MM.1S (cell line): ENCODE measurements around the gene SIGLEC8.
"Not testable (repeated sequence)": the region's sequence is repeated elsewhere in the genome, so short reads cannot be mapped to it uniquely, and the experiment has no call there.

Experiments
- DNase-seq: peaks from one replicate; pipeline ENCODE4 v3.0.0-alpha.2; 2015
- H2AFZ ChIP-seq: fragments of 300-600 bp; sonication (generic); 2 replicates; pipeline ENCODE4 v1.6.0; 2016; ENCODE audit warnings: antibody characterized with exemption, low read length
- H3F3A ChIP-seq: fragments of 300-600 bp; sonication (generic); 2 replicates; pipeline ENCODE4 v1.6.1; 2016; ENCODE audit warnings: mild to moderate bottlenecking, antibody characterized with exemption, low read length, moderate library complexity, mixed read lengths; ENCODE audit not compliant: insufficient read depth
- H3K27ac ChIP-seq: fragments of 300-600 bp; sonication (generic); 2 replicates; pipeline ENCODE4 v1.5.1; 2016; ENCODE audit warnings: mild to moderate bottlenecking, low read length
- H3K27me3 ChIP-seq: fragments of 300-600 bp; sonication (generic); replicated peaks from 2 replicates; pipeline ENCODE4 v1.6.0; 2016; ENCODE audit warnings: low read length; ENCODE audit not compliant: insufficient read depth
- H3K36me3 ChIP-seq: fragments of 300-600 bp; sonication (generic); replicated peaks from 2 replicates; pipeline ENCODE4 v1.6.1; 2016; ENCODE audit warnings: mild to moderate bottlenecking, low read length, mixed read lengths; ENCODE audit not compliant: insufficient read depth
- H3K4me1 ChIP-seq: fragments of 300-600 bp; sonication (generic); 2 replicates; pipeline ENCODE4 v1.6.1; 2016; ENCODE audit warnings: low read length, mixed read lengths
- H3K4me2 ChIP-seq: fragments of 300-600 bp; sonication (generic); 2 replicates; pipeline ENCODE4 v1.6.0; 2016; ENCODE audit warnings: low read depth, low read length
- H3K4me3 ChIP-seq: fragments of 300-600 bp; sonication (generic); 2 replicates; pipeline ENCODE4 v1.5.1; 2016; ENCODE audit warnings: low read length, mixed read lengths
- H3K79me2 ChIP-seq: fragments of 300-600 bp; sonication (generic); 2 replicates; pipeline ENCODE4 v1.6.1; 2016; ENCODE audit warnings: mixed run types, low read length, mixed read lengths
- H3K9ac ChIP-seq: fragments of 300-600 bp; sonication (generic); 2 replicates; pipeline ENCODE4 v1.6.1; 2016; ENCODE audit warnings: low read length, mixed read lengths
- H3K9me2 ChIP-seq: fragments of 300-600 bp; sonication (generic); replicated peaks from 2 replicates; pipeline ENCODE4 v1.6.1; 2016; ENCODE audit warnings: mild to moderate bottlenecking, low read length, mixed read lengths; ENCODE audit not compliant: insufficient read depth
- H3K9me3 ChIP-seq: fragments of 300-600 bp; sonication (generic); replicated peaks from 2 replicates; pipeline ENCODE4 v1.6.1; 2016; ENCODE audit warnings: mild to moderate bottlenecking, low read length, mixed read lengths; ENCODE audit not compliant: insufficient read depth
- H4K20me1 ChIP-seq: fragments of 300-600 bp; sonication (generic); 2 replicates; pipeline ENCODE4 v1.6.1; 2016; ENCODE audit warnings: mild to moderate bottlenecking, low read length, moderate library complexity, mixed read lengths; ENCODE audit not compliant: insufficient read depth
- CTCF ChIP-seq: fragments of 300-600 bp; sonication (generic); IDR thresholded peaks from 2 replicates; pipeline ENCODE4 v1.5.1; 2016; ENCODE audit warnings: antibody characterized with exemption, low read length, mixed read lengths
- EZH2 ChIP-seq: fragments of 300-600 bp; sonication (generic); optimal IDR thresholded peaks from 2 replicates; pipeline ENCODE3; 2017; ENCODE audit warnings: low read depth, mild to moderate bottlenecking, antibody characterized with exemption, low read length, mixed read lengths
- EZH2phosphoT487 ChIP-seq: fragments of 300-600 bp; sonication (generic); IDR thresholded peaks from 2 replicates; pipeline ENCODE4 v1.6.1; 2018; ENCODE audit warnings: antibody characterized with exemption, low read length

Gene SIGLEC8

GRCh38 chr19:51503896-51504295 lies 45.6 kb upstream of the SIGLEC8 start:
- no peaks in the 10 kb centered on the region for H3F3A ChIP-seq
- H3K9me3 ChIP-seq, result no peaks in the 10 kb centered on the region
- TF ChIP-seq EZH2, result no peak
- TF ChIP-seq CTCF, result no peak
- no peak for TF ChIP-seq EZH2phosphoT487
- DNase-seq, result no peak
- H3K79me2 ChIP-seq, result no peaks in the 10 kb centered on the region
- H3K27ac ChIP-seq, result no peak overlapping the region
- no peaks in the 10 kb centered on the region for H3K4me1 ChIP-seq
- H2AFZ ChIP-seq, result no peak overlapping the region
- no peak overlapping the region for H3K4me3 ChIP-seq
- no peak overlapping the region for H3K9ac ChIP-seq
- no peaks in the 10 kb centered on the region for H3K9me2 ChIP-seq
- no peaks in the 10 kb centered on the region; the same call in 1 of the 2 replicates for H4K20me1 ChIP-seq
- H3K4me2 ChIP-seq, result no peak overlapping the region
- no peaks in the 10 kb centered on the region for H3K27me3 ChIP-seq
- no peaks in the 10 kb centered on the region for H3K36me3 ChIP-seq

GRCh38 chr19:51503286-51503817 lies 45.1 kb upstream of the SIGLEC8 start:
- H3K36me3 ChIP-seq, result no peaks in the 10 kb centered on the region
- H3K4me3 ChIP-seq, result no peak overlapping the region
- no peaks in the 10 kb centered on the region for H3F3A ChIP-seq
- H2AFZ ChIP-seq, result no peak overlapping the region
- no peaks in the 10 kb centered on the region for H3K9me3 ChIP-seq
- H3K9me2 ChIP-seq, result no peaks in the 10 kb centered on the region
- H3K9ac ChIP-seq, result no peak overlapping the region
- H3K27me3 ChIP-seq, result no peaks in the 10 kb centered on the region
- no peaks in the 10 kb centered on the region; the same call in 1 of the 2 replicates for H4K20me1 ChIP-seq
- H3K4me2 ChIP-seq, result no peak overlapping the region
- no peak for DNase-seq
- H3K79me2 ChIP-seq, result no peaks in the 10 kb centered on the region
- H3K27ac ChIP-seq, result no peak overlapping the region
- TF ChIP-seq EZH2, result no peak
- TF ChIP-seq CTCF, result no peak
- no peak for TF ChIP-seq EZH2phosphoT487
- no peaks in the 10 kb centered on the region for H3K4me1 ChIP-seq

- no peak within 1 kb of the TSS for H3K4me2 ChIP-seq
- TF ChIP-seq CTCF, result no peak
- no peak for TF ChIP-seq EZH2
- TF ChIP-seq EZH2phosphoT487, result no peak
- DNase-seq, result no peak
Measured at GRCh38 chr19:51501594-51502263, 43.5 kb upstream of the SIGLEC8 start, which contains the start of gene SIGLEC12. Gene SIGLEC12 (minus strand): TSS chr19:51501800. CDS start chr19:51501733, 67 bp downstream.

GRCh38 chr19:51500931-51501330 lies 42.7 kb upstream of the SIGLEC8 start:
- H3K27me3 ChIP-seq, H3K9ac ChIP-seq, H3K9me3 ChIP-seq, H3K79me2 ChIP-seq, H3K27ac ChIP-seq, H3K9me2 ChIP-seq, H2AFZ ChIP-seq, H4K20me1 ChIP-seq, H3K4me3 ChIP-seq, DNase-seq, H3K4me1 ChIP-seq, H3K36me3 ChIP-seq, H3F3A ChIP-seq, H3K4me2 ChIP-seq: not testable (repeated sequence)

More at GRCh38 chr19:51501594-51502263, 43.5 kb upstream of the SIGLEC8 start, which contains the start of gene SIGLEC12:
- no peaks in the 10 kb centered on the region for H3K36me3 ChIP-seq
- no peaks in the 10 kb centered on the region for H4K20me1 ChIP-seq
- H2AFZ ChIP-seq, result no peak within 1 kb of the TSS
- no peak within 1 kb of the TSS for H3K9ac ChIP-seq
- H3K9me3 ChIP-seq, result no peaks in the 10 kb centered on the region
- no peak within 1 kb of the TSS for H3K27ac ChIP-seq
- no peak within 1 kb of the TSS for H3K4me3 ChIP-seq
- no peaks in the 10 kb centered on the region for H3K27me3 ChIP-seq
- no peaks in the 10 kb centered on the region for H3K4me1 ChIP-seq
- no peaks in the 10 kb centered on the region for H3K9me2 ChIP-seq
- no peaks in the 10 kb centered on the region for H3K79me2 ChIP-seq
- H3F3A ChIP-seq, result no peaks in the 10 kb centered on the region
